ENCODE results near the gene TLL1. TPM values are rescaled to one million over a fixed set of nuclear protein-coding genes. Genes with fewer than 3 reads are reported as not detected.

Gene TLL1
- total RNA-seq, 1 experiment from 2014 or later, result not detected

GRCh38 chr4:166078955-166079354 lies 205.9 kb downstream of the TLL1 start:
- Histone ChIP-seq H2BK12ac (ENCODE audit: insufficient read length, low read depth, low read length) (no peak overlapping the region), H3T11ph (ENCODE audit: low read length) (no peak overlapping the region), H4K8ac (replicated peaks; ENCODE audit: insufficient read length, low read depth, low read length) (no peak overlapping the region), H3K9me3 (ENCODE audit: control insufficient read depth, low read depth, low read length) (no peaks in the 10 kb centered on the region), H2BK120ac (ENCODE audit: low read depth, low read length, poor library complexity, severe bottlenecking) (no peak overlapping the region), H2BK15ac (ENCODE audit: low read depth, low read length) (no peak overlapping the region), H3K4me2 (ENCODE audit: insufficient read depth, insufficient read length, low read length) (no peak overlapping the region), H4K5ac (ENCODE audit: insufficient read length, low read depth, low read length) (no peak overlapping the region), H3K56ac (ENCODE audit: insufficient read length, low read depth, low read length) (no peak overlapping the region), H3K27ac (ENCODE audit: insufficient read length, low read depth, low read length) (no peak overlapping the region), H3K18ac (ENCODE audit: insufficient read length, low read depth, low read length) (no peak overlapping the region), H3K79me2 (ENCODE audit: insufficient read depth, low read length) (no peaks in the 10 kb centered on the region), H4K91ac (ENCODE audit: insufficient read length, low read depth, low read length) (no peak overlapping the region), H3K23ac (ENCODE audit: insufficient read length, low read depth, low read length) (no peak overlapping the region), H2AFZ (ENCODE audit: low read length) (no peak overlapping the region), H2BK5ac (ENCODE audit: insufficient read length, low read length) (no peak overlapping the region), H3K4ac (ENCODE audit: low read depth, low read length) (no peak overlapping the region), H3K27me3 (ENCODE audit: insufficient read depth, low read length) (no peaks in the 10 kb centered on the region), H3K4me1 (ENCODE audit: insufficient read depth, low read length) (no peaks in the 10 kb centered on the region), H4K20me1 (ENCODE audit: control insufficient read depth, insufficient read depth, insufficient read length) (no peaks in the 10 kb centered on the region), H2BK20ac (ENCODE audit: low read depth, low read length, poor library complexity, severe bottlenecking) (no peak overlapping the region), H3K79me1 (ENCODE audit: insufficient read depth, low read depth, low read length, poor library complexity, severe bottlenecking) (no peaks in the 10 kb centered on the region), H3K9ac (ENCODE audit: extremely low read depth, insufficient read length, low read length) (no peak overlapping the region), H3K23me2 (ENCODE audit: insufficient read length, low read depth, low read length, poor library complexity, severe bottlenecking) (no peaks in the 10 kb centered on the region), H3K14ac (ENCODE audit: insufficient read depth, low read length) (no peak overlapping the region), H2AK5ac (ENCODE audit: insufficient read length, low read length) (no peak overlapping the region)
- H3K4me1 Mint-ChIP-seq, result no peaks in the 10 kb centered on the region
- H3K27me3 Mint-ChIP-seq (ENCODE audit: low read depth), result no peaks in the 10 kb centered on the region
- TF ChIP-seq CTCF (conservative IDR thresholded peaks at IDR 0.05), result no peak
- no peak overlapping the region for H3K27ac Mint-ChIP-seq
- no CpG with 5 or more reads among the region's 2 CpGs for WGBS (ENCODE audit: extremely low coverage, insufficient read length, low lambda C conversion rate)
- no peak for DNase-seq
- H3K4me3 Mint-ChIP-seq, result no peak overlapping the region
- no peaks in the 10 kb centered on the region for H3K9me3 Mint-ChIP-seq
- H3K36me3 Mint-ChIP-seq (ENCODE audit: insufficient read depth in 1 of 3, low read depth in 3 of 3), result no peaks in the 10 kb centered on the region
